ENCODE data around the gene CCDC92B. TPM values are rescaled to one million over a fixed set of nuclear protein-coding genes. Genes with fewer than 3 reads are reported as not detected.

Gene CCDC92B
- total and polyA plus RNA-seq, 9 of the 15 experiments (the other 6 are each of a cell fraction or from before 2014, with no cell fraction given), result not detected

DNA sequence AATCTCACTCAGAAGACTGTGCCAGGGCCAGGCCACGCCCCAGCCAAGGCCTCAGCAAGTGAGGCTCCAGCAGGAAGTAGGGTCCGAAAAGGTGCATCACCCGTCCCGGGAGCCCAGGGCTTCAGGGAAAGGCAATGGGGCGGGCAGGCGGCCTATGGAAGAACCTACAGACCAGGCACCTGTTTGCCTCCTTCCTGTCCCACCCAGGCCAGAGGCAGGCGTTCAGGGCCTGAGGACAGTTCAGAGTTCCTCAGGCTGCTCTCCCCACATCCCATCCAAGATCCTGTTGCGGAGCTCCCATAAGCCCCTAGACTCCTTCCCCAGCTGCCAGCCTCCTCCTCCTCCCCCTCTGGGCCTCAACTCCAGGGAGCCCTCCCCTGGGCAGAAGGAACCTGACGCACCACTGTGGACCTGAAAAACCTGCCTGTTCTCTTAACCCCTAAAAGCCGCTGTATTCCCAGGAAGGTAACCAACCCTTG lies 40.2 kb downstream of the CCDC92B start (continued):
- TF ChIP-seq, protein P1, sequence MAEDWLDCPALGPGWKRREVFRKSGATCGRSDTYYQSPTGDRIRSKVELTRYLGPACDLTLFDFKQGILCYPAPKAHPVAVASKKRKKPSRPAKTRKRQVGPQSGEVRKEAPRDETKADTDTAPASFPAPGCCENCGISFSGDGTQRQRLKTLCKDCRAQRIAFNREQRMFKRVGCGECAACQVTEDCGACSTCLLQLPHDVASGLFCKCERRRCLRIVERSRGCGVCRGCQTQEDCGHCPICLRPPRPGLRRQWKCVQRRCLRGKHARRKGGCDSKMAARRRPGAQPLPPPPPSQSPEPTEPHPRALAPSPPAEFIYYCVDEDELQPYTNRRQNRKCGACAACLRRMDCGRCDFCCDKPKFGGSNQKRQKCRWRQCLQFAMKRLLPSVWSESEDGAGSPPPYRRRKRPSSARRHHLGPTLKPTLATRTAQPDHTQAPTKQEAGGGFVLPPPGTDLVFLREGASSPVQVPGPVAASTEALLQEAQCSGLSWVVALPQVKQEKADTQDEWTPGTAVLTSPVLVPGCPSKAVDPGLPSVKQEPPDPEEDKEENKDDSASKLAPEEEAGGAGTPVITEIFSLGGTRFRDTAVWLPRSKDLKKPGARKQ (CRISPR knock-in tag; IDR thresholded peaks at IDR 0.05), result no peak
- TF ChIP-seq, protein P2, sequence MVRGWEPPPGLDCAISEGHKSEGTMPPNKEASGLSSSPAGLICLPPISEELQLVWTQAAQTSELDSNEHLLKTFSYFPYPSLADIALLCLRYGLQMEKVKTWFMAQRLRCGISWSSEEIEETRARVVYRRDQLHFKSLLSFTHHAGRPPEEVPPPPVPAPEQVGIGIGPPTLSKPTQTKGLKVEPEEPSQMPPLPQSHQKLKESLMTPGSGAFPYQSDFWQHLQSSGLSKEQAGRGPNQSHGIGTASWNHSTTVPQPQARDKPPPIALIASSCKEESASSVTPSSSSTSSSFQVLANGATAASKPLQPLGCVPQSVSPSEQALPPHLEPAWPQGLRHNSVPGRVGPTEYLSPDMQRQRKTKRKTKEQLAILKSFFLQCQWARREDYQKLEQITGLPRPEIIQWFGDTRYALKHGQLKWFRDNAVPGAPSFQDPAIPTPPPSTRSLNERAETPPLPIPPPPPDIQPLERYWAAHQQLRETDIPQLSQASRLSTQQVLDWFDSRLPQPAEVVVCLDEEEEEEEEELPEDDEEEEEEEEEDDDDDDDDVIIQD (CRISPR knock-in tag; IDR thresholded peaks at IDR 0.05), result no peak
- TF ChIP-seq, protein P3, sequence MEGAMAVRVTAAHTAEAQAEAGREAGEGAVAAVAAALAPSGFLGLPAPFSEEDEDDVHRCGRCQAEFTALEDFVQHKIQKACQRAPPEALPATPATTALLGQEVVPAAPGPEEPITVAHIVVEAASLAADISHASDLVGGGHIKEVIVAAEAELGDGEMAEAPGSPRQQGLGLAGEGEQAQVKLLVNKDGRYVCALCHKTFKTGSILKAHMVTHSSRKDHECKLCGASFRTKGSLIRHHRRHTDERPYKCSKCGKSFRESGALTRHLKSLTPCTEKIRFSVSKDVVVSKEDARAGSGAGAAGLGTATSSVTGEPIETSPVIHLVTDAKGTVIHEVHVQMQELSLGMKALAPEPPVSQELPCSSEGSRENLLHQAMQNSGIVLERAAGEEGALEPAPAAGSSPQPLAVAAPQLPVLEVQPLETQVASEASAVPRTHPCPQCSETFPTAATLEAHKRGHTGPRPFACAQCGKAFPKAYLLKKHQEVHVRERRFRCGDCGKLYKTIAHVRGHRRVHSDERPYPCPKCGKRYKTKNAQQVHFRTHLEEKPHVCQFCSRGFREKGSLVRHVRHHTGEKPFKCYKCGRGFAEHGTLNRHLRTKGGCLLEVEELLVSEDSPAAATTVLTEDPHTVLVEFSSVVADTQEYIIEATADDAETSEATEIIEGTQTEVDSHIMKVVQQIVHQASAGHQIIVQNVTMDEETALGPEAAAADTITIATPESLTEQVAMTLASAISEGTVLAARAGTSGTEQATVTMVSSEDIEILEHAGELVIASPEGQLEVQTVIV (CRISPR knock-in tag; IDR thresholded peaks at IDR 0.05; ENCODE audit: borderline replicate concordance), result no peak
- TF ChIP-seq NCOA4 (IDR thresholded peaks at IDR 0.05; ENCODE audit: partially characterized antibody) (no peak), NONO (IDR thresholded peaks at IDR 0.05; ENCODE audit: low read depth in 2 of 2, low read length in 1 of 2) (no peak), ATF7 (IDR thresholded peaks at IDR 0.05) (no peak), NR3C1 (CRISPR knock-in tag; IDR thresholded peaks at IDR 0.05) (no peak), ZNF551 (CRISPR knock-in tag; IDR thresholded peaks at IDR 0.05) (no peak), ARNT (IDR thresholded peaks at IDR 0.05) (no peak), RAD21 (CRISPR knock-in tag; conservative IDR thresholded peaks at IDR 0.05 in 1 of 2, IDR thresholded peaks at IDR 0.05 in 1 of 2) (no peak), SRF (CRISPR knock-in tag; IDR thresholded peaks at IDR 0.05) (no peak), ZNF253 (CRISPR knock-in tag; conservative IDR thresholded peaks at IDR 0.05) (no peak), YBX1 (IDR thresholded peaks at IDR 0.05) (no peak)
- TF ChIP-seq, protein P4, sequence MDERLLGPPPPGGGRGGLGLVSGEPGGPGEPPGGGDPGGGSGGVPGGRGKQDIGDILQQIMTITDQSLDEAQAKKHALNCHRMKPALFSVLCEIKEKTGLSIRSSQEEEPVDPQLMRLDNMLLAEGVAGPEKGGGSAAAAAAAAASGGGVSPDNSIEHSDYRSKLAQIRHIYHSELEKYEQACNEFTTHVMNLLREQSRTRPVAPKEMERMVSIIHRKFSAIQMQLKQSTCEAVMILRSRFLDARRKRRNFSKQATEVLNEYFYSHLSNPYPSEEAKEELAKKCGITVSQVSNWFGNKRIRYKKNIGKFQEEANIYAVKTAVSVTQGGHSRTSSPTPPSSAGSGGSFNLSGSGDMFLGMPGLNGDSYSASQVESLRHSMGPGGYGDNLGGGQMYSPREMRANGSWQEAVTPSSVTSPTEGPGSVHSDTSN (CRISPR knock-in tag; IDR thresholded peaks at IDR 0.05; ENCODE audit: low read depth), result no peak
- TF ChIP-seq, protein P4 (tag; conservative IDR thresholded peaks at IDR 0.05; ENCODE audit: low read depth), result no peak
